Measurements from ENCODE around the gene ZNF764. TPM values are rescaled to one million over a fixed set of nuclear protein-coding genes. Genes with fewer than 3 reads are reported as not detected.

ZNF764 gene
- total and polyA plus RNA-seq, 9 of the 15 experiments (the other 6 are each of a cell fraction or from before 2014, with no cell fraction given): 0.69 to 10.1 (median 4.1) TPM

DNA sequence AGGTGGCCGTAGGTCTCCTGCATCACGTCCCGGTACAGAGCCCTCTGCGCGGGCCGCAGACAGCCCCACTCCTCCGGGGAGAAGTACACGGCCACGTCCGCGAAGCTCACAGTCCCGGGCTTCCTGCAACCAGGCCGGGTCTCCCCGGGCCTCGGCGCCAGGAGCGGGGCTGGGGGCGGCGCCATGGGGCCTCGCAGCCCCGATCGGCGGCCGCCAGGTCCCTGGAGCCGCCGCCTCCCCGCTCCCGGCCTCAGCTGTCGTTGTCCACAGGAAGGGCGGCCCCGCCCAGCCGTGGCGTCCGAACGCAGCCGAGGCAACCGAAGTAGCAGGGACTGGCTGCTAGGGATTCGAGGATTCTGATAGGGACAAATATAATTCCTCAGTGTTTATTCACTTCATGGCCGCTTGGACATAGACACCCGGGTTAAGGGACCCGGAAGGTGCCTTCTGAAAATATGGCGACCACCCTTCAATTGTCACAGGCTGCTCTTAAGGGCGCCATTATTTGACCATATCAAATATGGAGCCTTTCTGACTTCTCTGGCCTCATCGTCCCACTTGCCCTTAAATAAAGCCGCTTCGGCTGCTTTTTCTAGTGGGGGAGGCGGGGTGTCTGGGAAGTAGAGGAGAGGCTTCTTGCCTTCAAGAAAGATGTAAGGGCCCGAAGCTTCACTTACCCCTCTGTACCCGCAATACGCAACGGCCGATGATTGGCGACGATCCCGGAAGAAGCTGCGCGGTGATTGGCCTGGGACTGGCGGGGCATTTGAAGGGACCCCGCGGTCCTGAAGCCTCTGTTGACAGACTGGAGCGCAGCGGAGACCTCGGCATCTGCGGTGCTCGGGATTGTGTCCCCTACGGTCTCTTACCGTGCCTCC lies 13.5 kb upstream of the ZNF764 start, which contains the start of gene ZNF688 (continued):
- TF ChIP-seq YY1 (IDR thresholded peaks at IDR 0.05; ENCODE audit: borderline replicate concordance in 1 of 3, control insufficient read depth in 1 of 3, extremely low read depth in 1 of 3, insufficient read depth in 3 of 3, insufficient read length in 1 of 3, insufficient replicate concordance in 2 of 3, low read depth in 1 of 3, low read length in 2 of 3) (peak; percentile 88 to 98 (median 97)), POLR2B (IDR thresholded peaks at IDR 0.05; ENCODE audit: low read depth, partially characterized antibody) (peak; percentile 67), ESRRA (IDR thresholded peaks at IDR 0.05; ENCODE audit: borderline replicate concordance, low read depth) (peak; percentile 46; the same call in 1 of the 2 replicates), ESRRB (CRISPR knock-in tag; IDR thresholded peaks at IDR 0.05; ENCODE audit: borderline replicate concordance) (no peak), STAT5A (IDR thresholded peaks at IDR 0.05; ENCODE audit: borderline replicate concordance, low read length) (no peak), ZNF436 (CRISPR knock-in tag; IDR thresholded peaks at IDR 0.05) (no peak), GABPB1 (CRISPR knock-in tag; IDR thresholded peaks at IDR 0.05) (0 out of 2 replicates have a peak, but pooled peaks have one; percentile 60), CAMTA2 (CRISPR knock-in tag; conservative IDR thresholded peaks at IDR 0.05) (no peak), JUN (IDR thresholded peaks at IDR 0.05; ENCODE audit: borderline replicate concordance, low read depth, low read length) (no peak), JUN (CRISPR knock-in tag; IDR thresholded peaks at IDR 0.05; ENCODE audit: borderline replicate concordance) (no peak), ERF (CRISPR knock-in tag; IDR thresholded peaks at IDR 0.05) (no peak)
- TF ChIP-seq, protein P1, sequence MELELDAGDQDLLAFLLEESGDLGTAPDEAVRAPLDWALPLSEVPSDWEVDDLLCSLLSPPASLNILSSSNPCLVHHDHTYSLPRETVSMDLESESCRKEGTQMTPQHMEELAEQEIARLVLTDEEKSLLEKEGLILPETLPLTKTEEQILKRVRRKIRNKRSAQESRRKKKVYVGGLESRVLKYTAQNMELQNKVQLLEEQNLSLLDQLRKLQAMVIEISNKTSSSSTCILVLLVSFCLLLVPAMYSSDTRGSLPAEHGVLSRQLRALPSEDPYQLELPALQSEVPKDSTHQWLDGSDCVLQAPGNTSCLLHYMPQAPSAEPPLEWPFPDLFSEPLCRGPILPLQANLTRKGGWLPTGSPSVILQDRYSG (tag; conservative IDR thresholded peaks at IDR 0.05; ENCODE audit: low read depth): peak; percentile 68; the same call in 1 of the 2 replicates
- TF ChIP-seq, protein P2, sequence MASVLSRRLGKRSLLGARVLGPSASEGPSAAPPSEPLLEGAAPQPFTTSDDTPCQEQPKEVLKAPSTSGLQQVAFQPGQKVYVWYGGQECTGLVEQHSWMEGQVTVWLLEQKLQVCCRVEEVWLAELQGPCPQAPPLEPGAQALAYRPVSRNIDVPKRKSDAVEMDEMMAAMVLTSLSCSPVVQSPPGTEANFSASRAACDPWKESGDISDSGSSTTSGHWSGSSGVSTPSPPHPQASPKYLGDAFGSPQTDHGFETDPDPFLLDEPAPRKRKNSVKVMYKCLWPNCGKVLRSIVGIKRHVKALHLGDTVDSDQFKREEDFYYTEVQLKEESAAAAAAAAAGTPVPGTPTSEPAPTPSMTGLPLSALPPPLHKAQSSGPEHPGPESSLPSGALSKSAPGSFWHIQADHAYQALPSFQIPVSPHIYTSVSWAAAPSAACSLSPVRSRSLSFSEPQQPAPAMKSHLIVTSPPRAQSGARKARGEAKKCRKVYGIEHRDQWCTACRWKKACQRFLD (CRISPR knock-in tag; IDR thresholded peaks at IDR 0.05): peak; percentile 69; the same call in 1 of the 2 replicates
- TF ChIP-seq, protein P3, sequence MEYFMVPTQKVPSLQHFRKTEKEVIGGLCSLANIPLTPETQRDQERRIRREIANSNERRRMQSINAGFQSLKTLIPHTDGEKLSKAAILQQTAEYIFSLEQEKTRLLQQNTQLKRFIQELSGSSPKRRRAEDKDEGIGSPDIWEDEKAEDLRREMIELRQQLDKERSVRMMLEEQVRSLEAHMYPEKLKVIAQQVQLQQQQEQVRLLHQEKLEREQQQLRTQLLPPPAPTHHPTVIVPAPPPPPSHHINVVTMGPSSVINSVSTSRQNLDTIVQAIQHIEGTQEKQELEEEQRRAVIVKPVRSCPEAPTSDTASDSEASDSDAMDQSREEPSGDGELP (CRISPR knock-in tag; IDR thresholded peaks at IDR 0.05; ENCODE audit: borderline replicate concordance): peak; percentile 85
- TF ChIP-seq, protein P4, sequence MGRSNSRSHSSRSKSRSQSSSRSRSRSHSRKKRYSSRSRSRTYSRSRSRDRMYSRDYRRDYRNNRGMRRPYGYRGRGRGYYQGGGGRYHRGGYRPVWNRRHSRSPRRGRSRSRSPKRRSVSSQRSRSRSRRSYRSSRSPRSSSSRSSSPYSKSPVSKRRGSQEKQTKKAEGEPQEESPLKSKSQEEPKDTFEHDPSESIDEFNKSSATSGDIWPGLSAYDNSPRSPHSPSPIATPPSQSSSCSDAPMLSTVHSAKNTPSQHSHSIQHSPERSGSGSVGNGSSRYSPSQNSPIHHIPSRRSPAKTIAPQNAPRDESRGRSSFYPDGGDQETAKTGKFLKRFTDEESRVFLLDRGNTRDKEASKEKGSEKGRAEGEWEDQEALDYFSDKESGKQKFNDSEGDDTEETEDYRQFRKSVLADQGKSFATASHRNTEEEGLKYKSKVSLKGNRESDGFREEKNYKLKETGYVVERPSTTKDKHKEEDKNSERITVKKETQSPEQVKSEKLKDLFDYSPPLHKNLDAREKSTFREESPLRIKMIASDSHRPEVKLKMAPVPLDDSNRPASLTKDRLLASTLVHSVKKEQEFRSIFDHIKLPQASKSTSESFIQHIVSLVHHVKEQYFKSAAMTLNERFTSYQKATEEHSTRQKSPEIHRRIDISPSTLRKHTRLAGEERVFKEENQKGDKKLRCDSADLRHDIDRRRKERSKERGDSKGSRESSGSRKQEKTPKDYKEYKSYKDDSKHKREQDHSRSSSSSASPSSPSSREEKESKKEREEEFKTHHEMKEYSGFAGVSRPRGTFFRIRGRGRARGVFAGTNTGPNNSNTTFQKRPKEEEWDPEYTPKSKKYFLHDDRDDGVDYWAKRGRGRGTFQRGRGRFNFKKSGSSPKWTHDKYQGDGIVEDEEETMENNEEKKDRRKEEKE (IDR thresholded peaks at IDR 0.05; ENCODE audit: borderline replicate concordance in 1 of 2, control insufficient read depth in 1 of 2, low read depth in 2 of 2, low read length in 1 of 2): no peak
- TF ChIP-seq, protein P5, sequence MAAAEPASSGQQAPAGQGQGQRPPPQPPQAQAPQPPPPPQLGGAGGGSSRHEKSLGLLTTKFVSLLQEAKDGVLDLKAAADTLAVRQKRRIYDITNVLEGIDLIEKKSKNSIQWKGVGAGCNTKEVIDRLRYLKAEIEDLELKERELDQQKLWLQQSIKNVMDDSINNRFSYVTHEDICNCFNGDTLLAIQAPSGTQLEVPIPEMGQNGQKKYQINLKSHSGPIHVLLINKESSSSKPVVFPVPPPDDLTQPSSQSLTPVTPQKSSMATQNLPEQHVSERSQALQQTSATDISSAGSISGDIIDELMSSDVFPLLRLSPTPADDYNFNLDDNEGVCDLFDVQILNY (CRISPR knock-in tag; IDR thresholded peaks at IDR 0.05): no peak
- TF ChIP-seq, protein P6, sequence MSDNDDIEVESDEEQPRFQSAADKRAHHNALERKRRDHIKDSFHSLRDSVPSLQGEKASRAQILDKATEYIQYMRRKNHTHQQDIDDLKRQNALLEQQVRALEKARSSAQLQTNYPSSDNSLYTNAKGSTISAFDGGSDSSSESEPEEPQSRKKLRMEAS (CRISPR knock-in tag; IDR thresholded peaks at IDR 0.05): no peak

All from K562 (cell line).